ENCODE measurements around the gene NIBAN1. TPM values are rescaled to one million over a fixed set of nuclear protein-coding genes. Genes with fewer than 3 reads are reported as not detected.
A peak's percentile ranks its signal among the peaks of the same experiment; 100 is the strongest.

NIBAN1 gene
- total and polyA plus RNA-seq, 9 of the 15 experiments (the other 6 are each of a cell fraction or from before 2014, with no cell fraction given), result 1.5 to 26.6 (median 16.2) TPM

DNA sequence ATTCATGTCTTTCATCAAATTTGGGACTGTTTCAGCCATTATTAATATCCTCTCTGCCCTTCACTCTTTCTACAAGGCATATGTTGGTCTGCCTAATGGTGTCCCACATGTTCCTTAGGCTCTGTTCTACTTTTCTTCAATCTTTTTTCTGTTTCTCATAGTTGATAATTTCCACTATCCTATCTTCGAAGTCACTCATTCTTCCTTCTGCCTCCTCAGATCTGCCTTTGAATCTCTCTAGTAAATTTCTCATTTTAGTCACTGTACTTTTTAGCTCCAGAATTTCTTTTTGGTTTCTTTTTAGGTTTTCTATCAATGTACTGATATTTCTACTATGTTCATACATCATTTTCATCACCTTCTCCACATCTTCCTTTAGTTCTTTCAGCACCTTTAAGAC is 20.0 kb upstream of the NIBAN1 start:
- WGBS (ENCODE audit: insufficient coverage, low coverage, missing lambda C conversion rate), result 9% methylated on average over 1 of the region's 1 CpG
- POLR2A ChIA-PET, result no interaction called here
- Histone ChIP-seq H3K27ac (ENCODE audit: extremely low read depth, low read depth, low read length) (no peak overlapping the region), H3K9me1 (ENCODE audit: control insufficient read depth, insufficient read depth, low read length) (no peaks in the 10 kb centered on the region), H3K9me3 (replicated peaks; ENCODE audit: control insufficient read depth, insufficient read depth, low read depth, low read length) (no peaks in the 10 kb centered on the region; the same call in 1 of the 2 replicates), H3K4me2 (ENCODE audit: insufficient read depth, low read length) (no peak overlapping the region), H3K36me3 (ENCODE audit: control insufficient read depth, insufficient read depth, low read length) (no peaks in the 10 kb centered on the region), H3K4me1 (replicated peaks in 1 of 2; ENCODE audit: control insufficient read depth in 2 of 2, insufficient read depth in 2 of 2, low read length in 2 of 2) (no peaks in the 10 kb centered on the region), H3K27me3 (ENCODE audit: control insufficient read depth in 2 of 2, insufficient read depth in 2 of 2, low read length in 2 of 2) (peaks cover 3 to 5% of the 10 kb centered on the region in 2 experiments; a peak in 2 of 5 replicates), H3K4me3 (no peak overlapping the region), H4K20me1 (replicated peaks; ENCODE audit: control insufficient read depth, insufficient read depth, low read length) (no peaks in the 10 kb centered on the region), H3K9ac (ENCODE audit: insufficient read depth in 1 of 2, low read depth in 2 of 2, low read length in 2 of 2) (no peak overlapping the region), H2AFZ (ENCODE audit: low read depth, low read length) (no peak overlapping the region), H3K79me2 (ENCODE audit: control insufficient read depth, insufficient read depth, low read length) (no peaks in the 10 kb centered on the region)
- BruUV-seq (replicated peaks), result no TSS peak
- CTCF ChIA-PET (ENCODE audit: low intra/inter-chr PET ratio), result no interaction called here
- no peak for DNase-seq (ENCODE audit: extremely low read depth in 1 of 4, low spot score in 3 of 4)
- in situ Hi-C loops (cut with MboI), result no loop called here
- TF ChIP-seq ZNF24 (IDR thresholded peaks at IDR 0.05) (0 out of 2 replicates have a peak, but pooled peaks have one; percentile 36), TRIM24 (IDR thresholded peaks at IDR 0.05) (peak; percentile 50 to 64; a peak in 3 of 4 replicates), CAMTA2 (CRISPR knock-in tag; conservative IDR thresholded peaks at IDR 0.05) (no peak), ZNF280A (IDR thresholded peaks at IDR 0.05; ENCODE audit: low read depth, partially characterized antibody) (peak; percentile 94), NR2C2 (CRISPR knock-in tag; IDR thresholded peaks at IDR 0.05) (no peak), NR2C2 (tag; IDR thresholded peaks at IDR 0.05) (no peak), ZEB2 (IDR thresholded peaks at IDR 0.05) (peak; percentile 81), TRIM28 (IDR thresholded peaks at IDR 0.05) (peak; percentile 95), PRMT5 (CRISPR knock-in tag; IDR thresholded peaks at IDR 0.05) (no peak), HLTF (IDR thresholded peaks at IDR 0.05) (peak; percentile 69; the same call in 1 of the 2 replicates), NONO (IDR thresholded peaks at IDR 0.05; ENCODE audit: low read depth in 2 of 2, low read length in 1 of 2) (no peak), CEBPB (tag; IDR thresholded peaks at IDR 0.05) (no peak)
- intact Hi-C loops (cut with micrococcal nuclease), result no loop called here
- no peak for ATAC-seq
- FAIRE-seq, result no peak

All from K562 (cell line).